Left hindlimb (tissue), 1 donor: ENCODE results near the gene RPS6KA4.

Experiments
- DNase-seq: peaks from one replicate; pipeline ENCODE4 v3.0.0-alpha.2; 2018

Gene RPS6KA4

DNA sequence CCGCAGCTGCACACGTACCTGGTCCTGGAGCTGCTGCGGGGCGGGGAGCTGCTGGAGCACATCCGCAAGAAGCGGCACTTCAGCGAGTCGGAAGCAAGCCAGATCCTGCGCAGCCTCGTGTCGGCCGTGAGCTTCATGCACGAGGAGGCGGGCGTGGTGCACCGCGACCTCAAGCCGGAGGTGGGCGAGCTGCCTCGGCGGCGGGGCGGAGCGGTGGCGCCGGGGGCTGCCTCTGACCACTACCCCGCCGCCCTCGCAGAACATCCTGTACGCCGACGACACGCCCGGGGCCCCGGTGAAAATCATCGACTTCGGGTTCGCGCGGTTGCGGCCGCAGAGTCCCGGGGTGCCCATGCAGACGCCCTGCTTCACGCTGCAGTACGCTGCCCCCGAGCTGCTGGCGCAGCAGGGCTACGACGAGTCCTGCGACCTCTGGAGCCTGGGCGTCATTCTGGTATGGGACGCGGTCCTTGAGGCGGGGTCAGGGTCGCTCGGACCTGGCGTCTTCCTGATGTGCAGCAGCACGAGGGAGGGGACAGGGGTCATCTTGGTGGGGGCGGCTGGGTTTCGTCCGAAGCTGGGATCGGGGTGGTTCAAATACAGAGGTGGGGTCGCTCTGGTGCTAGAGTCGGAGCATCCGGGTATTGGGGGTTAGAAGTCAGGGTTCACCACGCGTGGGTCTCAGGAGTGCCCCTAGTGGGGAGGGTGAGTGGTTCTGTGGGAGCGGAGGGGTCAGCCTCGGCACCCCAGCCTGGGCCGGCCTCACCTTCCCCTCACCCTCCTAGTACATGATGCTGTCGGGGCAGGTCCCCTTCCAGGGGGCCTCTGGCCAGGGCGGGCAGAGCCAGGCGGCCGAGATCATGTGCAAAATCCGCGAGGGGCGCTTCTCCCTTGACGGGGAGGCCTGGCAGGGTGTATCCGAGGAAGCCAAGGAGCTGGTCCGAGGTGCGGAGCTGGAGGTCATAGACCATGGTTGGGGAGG, 10.8 kb downstream of the RPS6KA4 start:
- DNase-seq: no peak

- DNase-seq: no peak
These were observed 12.2 kb downstream of the RPS6KA4 start for GRCh38 chr11:64371201-64371600.

DNA sequence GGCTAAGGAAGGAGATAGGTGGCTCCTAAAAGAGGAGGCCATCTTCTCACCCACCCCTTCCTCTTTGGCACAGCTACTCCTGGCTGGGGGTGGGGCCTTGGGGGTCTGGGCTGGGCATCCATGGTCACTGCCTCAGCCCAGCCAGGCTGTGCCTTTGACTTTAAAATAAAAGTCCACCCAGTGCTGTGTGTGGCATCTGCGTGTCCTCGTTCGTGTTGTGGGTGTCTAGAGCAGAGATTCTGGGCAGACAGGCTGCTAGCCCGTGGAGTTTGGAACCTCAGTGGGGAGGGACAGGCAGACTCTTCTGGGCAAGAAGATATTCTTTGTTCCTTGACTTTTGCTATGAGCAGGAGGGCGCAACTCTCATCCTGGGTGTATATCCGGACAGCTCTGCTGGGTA, 13.1 kb downstream of the RPS6KA4 start:
- no peak for DNase-seq

- no peak for DNase-seq
These were observed 14.0 kb downstream of the RPS6KA4 start for GRCh38 chr11:64372802-64373597.

DNA sequence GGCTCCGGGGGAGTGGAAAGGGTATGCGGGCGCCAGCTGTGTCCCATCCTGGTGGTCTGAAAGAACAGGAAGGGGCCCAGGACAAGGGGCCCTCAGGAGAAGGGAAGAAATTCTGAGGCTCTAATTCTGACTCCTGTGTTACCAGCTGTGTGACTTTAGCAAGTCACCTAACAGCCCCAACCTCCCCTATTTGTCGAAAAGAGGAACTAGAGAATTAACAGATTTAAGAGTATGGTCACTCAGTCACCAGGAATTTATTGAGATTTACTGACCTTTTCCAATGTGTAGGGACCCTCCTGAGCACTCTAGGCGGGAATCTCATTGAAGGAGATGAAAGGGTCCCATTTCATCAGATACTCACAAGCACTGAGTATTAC, 14.6 kb downstream of the RPS6KA4 start:
- DNase-seq: no peak

- DNase-seq: no peak
These were observed 17.1 kb downstream of the RPS6KA4 start for GRCh38 chr11:64376071-64376470.

DNA sequence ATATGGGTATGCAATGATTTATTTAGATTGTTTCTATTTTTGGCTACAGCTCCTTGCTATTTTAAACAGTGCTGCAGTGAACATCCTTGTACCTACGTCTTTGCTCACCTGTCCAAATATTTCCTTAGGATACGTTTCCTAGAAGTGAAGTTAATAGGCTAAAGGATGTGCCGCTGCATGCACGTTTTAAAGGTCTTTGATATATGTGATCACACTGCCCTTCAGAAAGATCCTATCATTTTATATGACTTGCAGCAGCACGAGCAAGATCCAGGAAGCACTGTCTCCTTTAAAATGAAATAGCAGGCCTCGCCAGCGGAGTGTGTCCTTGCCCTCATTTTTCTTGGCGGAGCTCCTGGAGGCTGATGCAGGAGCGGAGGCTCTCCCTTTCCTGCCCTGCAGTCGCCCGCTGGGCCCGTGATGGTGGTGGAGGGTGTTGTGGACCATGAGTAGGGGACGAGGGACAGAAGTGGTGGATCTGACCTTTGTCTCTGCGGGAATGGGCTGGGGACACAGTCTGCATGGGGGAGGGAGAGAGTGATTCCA, 19.4 kb downstream of the RPS6KA4 start:
- DNase-seq: no peak

GRCh38 chr11:64379160-64379559, 20.2 kb downstream of the RPS6KA4 start:
- no peak for DNase-seq

DNA sequence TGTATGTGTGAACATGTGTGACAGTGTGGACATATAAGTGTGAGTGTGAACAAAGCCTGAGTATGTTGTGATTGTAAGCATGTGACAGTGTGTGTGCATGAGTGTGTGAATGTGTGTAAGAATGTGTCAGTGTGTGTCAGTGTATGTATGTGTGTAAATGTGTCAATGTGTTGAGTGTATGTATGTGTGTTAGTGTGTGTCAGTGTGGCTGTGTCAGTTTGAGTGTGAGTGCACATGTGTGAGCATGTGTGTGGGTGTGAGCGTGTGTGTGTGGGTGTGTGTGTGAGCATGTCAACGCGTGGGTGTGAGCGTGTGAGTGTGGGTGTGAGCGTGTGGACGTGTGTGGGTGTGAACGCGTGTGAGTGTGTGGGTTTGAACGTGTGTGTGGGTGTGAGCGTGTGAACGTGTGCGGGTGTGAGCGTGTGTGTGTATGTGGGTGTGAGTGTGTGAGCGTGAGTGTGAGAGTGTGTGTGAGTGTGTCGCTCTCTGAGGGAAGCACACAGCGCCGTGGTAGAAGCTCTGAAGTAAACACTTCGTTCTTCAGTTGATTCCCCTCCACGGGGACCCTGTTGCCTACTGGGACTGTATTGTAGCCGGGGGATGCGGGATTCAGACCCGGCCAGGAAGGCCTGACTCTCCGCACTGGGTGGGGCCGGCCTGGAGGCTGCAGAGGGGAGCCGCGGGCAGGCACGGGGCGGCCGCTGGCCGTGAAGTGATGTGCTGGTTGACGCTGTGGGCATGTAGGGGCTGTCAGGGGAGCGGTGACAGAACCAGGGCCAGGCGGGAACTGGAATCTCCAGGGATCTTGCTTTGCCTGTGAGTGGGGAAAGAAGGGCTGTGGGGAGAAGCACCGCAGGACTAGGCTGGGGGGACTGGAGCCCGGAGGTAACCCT, 21.1 kb downstream of the RPS6KA4 start:
- no peak for DNase-seq

DNA sequence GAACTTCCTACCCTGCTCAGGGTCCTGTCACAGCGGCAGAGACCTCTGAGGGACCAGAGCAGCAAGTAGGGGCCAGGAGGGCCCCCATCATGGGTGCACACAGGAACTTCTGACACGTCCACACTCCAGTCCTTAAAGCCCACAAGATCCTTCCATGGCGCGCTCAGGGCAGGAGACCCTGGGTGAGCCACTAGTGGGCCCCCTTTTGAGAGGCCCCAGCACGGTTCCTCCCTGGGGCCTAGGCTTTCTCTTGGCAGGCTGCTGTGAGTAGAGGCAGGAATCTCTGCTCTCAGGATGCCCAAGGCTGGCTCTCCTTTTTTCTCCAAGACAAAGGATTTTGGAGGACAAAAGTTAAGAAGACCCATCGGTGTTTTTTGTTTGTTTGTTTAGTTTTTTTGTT, 22.4 kb downstream of the RPS6KA4 start:
- no peak for DNase-seq

- DNase-seq: no peak
These were observed 23.1 kb downstream of the RPS6KA4 start for GRCh38 chr11:64382047-64382446.

- DNase-seq: no peak
These were observed 23.6 kb downstream of the RPS6KA4 start for GRCh38 chr11:64382586-64382985.

- no peak for DNase-seq
These were observed 24.6 kb downstream of the RPS6KA4 start for GRCh38 chr11:64383580-64383979.

GRCh38 chr11:64384028-64384737, 25.2 kb downstream of the RPS6KA4 start:
- DNase-seq: no peak

- DNase-seq: no peak
These were observed 26.3 kb downstream of the RPS6KA4 start for GRCh38 chr11:64384981-64385944.

GRCh38 chr11:64385945-64386704, 27.2 kb downstream of the RPS6KA4 start:
- DNase-seq: no peak

DNA sequence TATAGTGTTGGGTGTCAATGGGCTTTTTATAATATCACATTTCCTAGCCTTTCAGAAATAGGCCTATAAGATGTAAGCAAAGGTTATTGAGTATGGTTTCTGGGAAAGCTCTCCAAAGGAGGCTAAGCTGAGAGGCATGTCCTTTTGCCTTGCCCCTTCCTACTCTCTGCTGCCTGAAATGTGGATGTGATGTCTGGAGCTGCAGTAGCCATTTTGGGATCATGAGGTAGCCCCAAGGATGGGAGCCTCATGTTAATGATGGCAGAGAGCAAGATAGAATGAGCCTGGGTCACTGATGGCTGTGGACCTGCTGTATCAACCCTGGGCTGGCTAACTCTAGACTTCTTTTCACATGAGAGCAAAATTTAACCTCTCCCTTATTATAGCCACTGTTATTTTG, 29.0 kb downstream of the RPS6KA4 start:
- no peak for DNase-seq

- DNase-seq: no peak
These were observed 29.9 kb downstream of the RPS6KA4 start for GRCh38 chr11:64388894-64389293.

GRCh38 chr11:64389851-64390250, 30.9 kb downstream of the RPS6KA4 start:
- DNase-seq: no peak

DNA sequence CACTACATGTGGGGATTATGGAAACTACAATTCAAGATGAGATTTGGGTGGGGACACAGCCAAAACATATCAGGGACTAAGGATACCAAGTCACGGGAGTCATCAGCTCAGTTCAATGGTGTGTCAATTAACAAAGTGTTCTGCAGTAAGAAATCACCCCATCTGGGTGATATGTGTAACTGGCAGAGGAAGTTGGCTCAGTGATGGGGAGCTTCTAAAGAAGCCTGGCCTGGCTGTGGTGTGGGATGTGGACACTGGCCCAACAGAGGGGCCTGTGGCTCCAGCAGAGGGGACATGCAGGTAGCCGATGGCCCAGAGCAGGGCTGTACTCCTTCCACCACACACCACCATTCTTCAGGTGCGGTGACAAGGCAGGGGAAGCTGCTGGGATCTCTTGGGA, 31.6 kb downstream of the RPS6KA4 start:
- no peak for DNase-seq
